GM12874 (cell line): Measurements from ENCODE around the gene STK11.
A peak's percentile ranks its signal among the peaks of the same experiment; 100 is the strongest.

Experiments used
- CTCF ChIP-seq: IDR thresholded peaks from 2 replicates; pipeline ENCODE4 v1.5.1; 2011; ENCODE audit warnings: low read depth, mild to moderate bottlenecking, control low read depth, low read length, moderate library complexity; ENCODE audit not compliant: insufficient read depth

STK11 gene

DNA sequence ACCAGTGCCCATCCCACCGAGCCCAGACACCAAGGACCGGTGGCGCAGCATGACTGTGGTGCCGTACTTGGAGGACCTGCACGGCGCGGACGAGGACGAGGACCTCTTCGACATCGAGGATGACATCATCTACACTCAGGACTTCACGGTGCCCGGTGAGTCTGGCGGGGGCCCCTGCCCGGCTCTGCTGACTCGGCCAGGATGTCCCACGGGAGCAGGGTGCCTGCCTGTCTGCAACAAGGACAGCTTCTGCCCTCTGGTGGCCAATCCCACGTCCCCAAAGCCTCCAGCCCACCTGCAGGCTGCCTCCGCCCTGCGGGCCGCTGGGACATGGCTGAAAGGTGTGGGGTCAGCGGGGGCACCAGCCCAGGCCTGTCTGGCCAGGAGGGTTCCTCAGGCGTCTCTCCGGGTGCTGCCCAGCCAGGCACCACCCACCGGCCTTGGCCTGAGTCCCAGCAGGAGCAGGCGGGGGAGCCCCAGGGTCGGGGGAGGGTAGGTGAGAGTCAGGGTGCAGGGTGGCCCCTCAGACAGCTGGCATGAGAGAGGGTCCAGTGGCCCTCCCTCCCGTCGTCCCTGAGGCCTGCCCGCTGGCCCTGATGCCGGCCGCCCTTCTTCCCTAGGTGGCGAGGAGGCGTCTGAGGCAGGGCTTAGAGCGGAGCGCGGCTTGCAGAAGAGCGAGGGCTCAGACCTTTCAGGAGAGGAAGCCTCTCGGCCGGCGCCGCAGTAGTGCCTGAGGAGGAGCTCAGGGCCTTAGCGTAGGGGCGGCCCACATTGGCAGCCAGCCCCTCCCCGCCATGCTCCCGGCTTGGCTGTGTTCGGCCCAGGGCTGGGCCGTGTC, 17.7 kb downstream of the STK11 start:
- TF ChIP-seq CTCF: peak; percentile 70

GRCh38 chr19:1224047-1224825, 18.7 kb downstream of the STK11 start:
- no peak for TF ChIP-seq CTCF

- no peak for TF ChIP-seq CTCF
These were observed 19.3 kb downstream of the STK11 start for GRCh38 chr19:1224847-1225246.

GRCh38 chr19:1225440-1226226, 20.1 kb downstream of the STK11 start:
- no peak for TF ChIP-seq CTCF

DNA sequence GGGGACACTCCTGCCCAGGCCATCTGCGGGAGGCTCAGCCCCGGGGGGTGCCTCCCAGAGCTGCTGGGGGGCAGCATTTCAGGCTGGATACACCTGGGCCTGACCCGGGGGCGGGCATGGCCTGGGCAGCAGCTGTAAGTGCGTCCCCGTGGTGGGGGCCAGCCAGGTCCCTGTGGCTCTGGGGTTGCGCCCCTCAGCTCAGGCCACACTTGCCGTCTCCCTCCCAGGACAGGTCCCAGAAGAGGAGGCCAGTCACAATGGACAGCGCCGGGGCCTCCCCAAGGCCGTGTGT, 20.6 kb downstream of the STK11 start:
- no peak for TF ChIP-seq CTCF

GRCh38 chr19:1226522-1227303, 21.1 kb downstream of the STK11 start:
- no peak for TF ChIP-seq CTCF
